ENCODE measurements around the gene GAPDHS.

Gene GAPDHS

GRCh38 chr19:35558400-35559280 lies 25.4 kb downstream of the GAPDHS start:
- FAIRE-seq: no peak
- TF ChIP-seq CTCF (IDR thresholded peaks at IDR 0.05; ENCODE audit: insufficient read depth, missing control alignments): no peak
- no peak for DNase-seq (ENCODE audit: insufficient read length, low spot score)

- DNase-seq (ENCODE audit: insufficient read length, low spot score) (no peak), FAIRE-seq (no peak)
- TF ChIP-seq CTCF (IDR thresholded peaks at IDR 0.05; ENCODE audit: insufficient read depth, missing control alignments): no peak
Observed at GRCh38 chr19:35559281-35559659, 26.0 kb downstream of the GAPDHS start.

GRCh38 chr19:35559781-35560180 lies 26.5 kb downstream of the GAPDHS start:
- FAIRE-seq: no peak
- TF ChIP-seq CTCF (IDR thresholded peaks at IDR 0.05; ENCODE audit: insufficient read depth, missing control alignments): no peak
- no peak for DNase-seq (ENCODE audit: insufficient read length, low spot score)

GRCh38 chr19:35560271-35560670 lies 27.0 kb downstream of the GAPDHS start:
- DNase-seq (ENCODE audit: insufficient read length, low spot score): no peak
- TF ChIP-seq CTCF (IDR thresholded peaks at IDR 0.05; ENCODE audit: insufficient read depth, missing control alignments): no peak
- no peak for FAIRE-seq

GRCh38 chr19:35560677-35561076 lies 27.4 kb downstream of the GAPDHS start:
- FAIRE-seq: no peak
- TF ChIP-seq CTCF (IDR thresholded peaks at IDR 0.05; ENCODE audit: insufficient read depth, missing control alignments): no peak
- DNase-seq (ENCODE audit: insufficient read length, low spot score): no peak

- no peak for TF ChIP-seq CTCF (IDR thresholded peaks at IDR 0.05; ENCODE audit: insufficient read depth, missing control alignments)
- no peak for DNase-seq (ENCODE audit: insufficient read length, low spot score)
- no peak for FAIRE-seq
Observed at GRCh38 chr19:35561436-35561835, 28.2 kb downstream of the GAPDHS start.

- no peak for FAIRE-seq
- TF ChIP-seq CTCF (IDR thresholded peaks at IDR 0.05; ENCODE audit: insufficient read depth, missing control alignments): no peak
- DNase-seq (ENCODE audit: insufficient read length, low spot score): no peak
Observed at GRCh38 chr19:35562336-35562735, 29.1 kb downstream of the GAPDHS start.
